Lung (tissue), 12 donors: ENCODE results near the gene PDE4C. TPM values are rescaled to one million over a fixed set of nuclear protein-coding genes. Genes with fewer than 3 reads are reported as not detected.

ENCODE experiments used
- ATAC-seq: fragments of 200-7000 bp; cut with Tn5 transposase; one replicate; pipeline ENCODE4 v1.9.1; 2020; ENCODE audit warnings: moderate number of reproducible peaks; ENCODE audit not compliant: insufficient read depth, low FRiP score
- DNase-seq, 3 donors: peaks; one replicate each; pipeline ENCODE4 v3.0.0-alpha.2; 2013 to 2017
- H3K27ac ChIP-seq, 2 donors: one replicate each; pipeline ENCODE4 v1.5.1; 2013; ENCODE audit warnings: mild to moderate bottlenecking in 2 of 2, moderate library complexity in 2 of 2, control low read depth in 1 of 2, inconsistent platforms in 1 of 2, low read depth in 1 of 2, low read length in 1 of 2
- H3K27me3 ChIP-seq, 3 donors: one replicate each; pipeline ENCODE4 v1.5.1; 2013; ENCODE audit warnings: low read length in 2 of 3; ENCODE audit not compliant: control insufficient read depth in 3 of 3, insufficient read depth in 3 of 3
- H3K36me3 ChIP-seq, 4 donors: one replicate each; pipeline ENCODE4 v1.5.1; 2013; ENCODE audit warnings: low read length in 4 of 4, mild to moderate bottlenecking in 1 of 4, moderate library complexity in 1 of 4; ENCODE audit not compliant: control insufficient read depth in 4 of 4, insufficient read depth in 4 of 4
- H3K4me1 ChIP-seq, 5 donors: one replicate each; pipeline ENCODE4 v1.5.1; 2013; ENCODE audit warnings: low read length in 5 of 5, mild to moderate bottlenecking in 2 of 5, moderate library complexity in 1 of 5; ENCODE audit not compliant: control insufficient read depth in 5 of 5, insufficient read depth in 5 of 5
- H3K4me3 ChIP-seq: one replicate; pipeline ENCODE4 v1.5.1; 2013; ENCODE audit warnings: mild to moderate bottlenecking, control low read depth, moderate library complexity
- H3K9ac ChIP-seq, 2 donors: one replicate each; pipeline ENCODE4 v1.5.1; 2013; ENCODE audit warnings: low read length in 2 of 2, control low read depth in 1 of 2; ENCODE audit not compliant: insufficient read depth in 1 of 2
- H3K9me3 ChIP-seq, 4 donors: one replicate each; pipeline ENCODE4 v1.5.1; 2013; ENCODE audit warnings: low read length in 3 of 4, mild to moderate bottlenecking in 1 of 4, moderate library complexity in 1 of 4; ENCODE audit not compliant: control insufficient read depth in 4 of 4, insufficient read depth in 3 of 4
- WGBS, 2 donors: extraction: QIAGEN DNeasy Blood & Tissue Kit; methylation state at CpG; one replicate each; pipeline ENCODE4 v1.1.7; 2013; 5-methylcytosine and 5-hydroxymethylcytosine counted together
- polyA plus RNA-seq, 2 donors: library from polyadenylated mRNA; stranded (reverse); fragments of 200-250 nt; gene quantifications; one replicate each; pipeline ENCODE4 v1.2.1, GENCODE V29; 2013
- total RNA-seq, 2 donors: library from RNA; depleted of rRNA in 1 of 2; stranded (reverse); fragments of >200 nt in 1 of 2; gene quantifications; one replicate each; pipeline ENCODE4 v1.2.1, GENCODE V29; 2014 to 2021
- TF ChIP-seq, protein P1 (sequence below): IDR thresholded peaks from 2 replicates; pipeline ENCODE4 v1.5.1; 2012; ENCODE audit warnings: mild to moderate bottlenecking; ENCODE audit errors: control extremely low read depth, extremely low read depth
- donor health status: control.
- donor health status: control.
- donor health status: Bipolar disorder and iron deficiency.
- donor health status: healthy.
- donor health status: DM: yes; HTN: yes; CAD: no.

Gene PDE4C
- total and polyA plus RNA-seq, 4 donors = 0.32 to 32.4 (median 4.2) TPM

DNA sequence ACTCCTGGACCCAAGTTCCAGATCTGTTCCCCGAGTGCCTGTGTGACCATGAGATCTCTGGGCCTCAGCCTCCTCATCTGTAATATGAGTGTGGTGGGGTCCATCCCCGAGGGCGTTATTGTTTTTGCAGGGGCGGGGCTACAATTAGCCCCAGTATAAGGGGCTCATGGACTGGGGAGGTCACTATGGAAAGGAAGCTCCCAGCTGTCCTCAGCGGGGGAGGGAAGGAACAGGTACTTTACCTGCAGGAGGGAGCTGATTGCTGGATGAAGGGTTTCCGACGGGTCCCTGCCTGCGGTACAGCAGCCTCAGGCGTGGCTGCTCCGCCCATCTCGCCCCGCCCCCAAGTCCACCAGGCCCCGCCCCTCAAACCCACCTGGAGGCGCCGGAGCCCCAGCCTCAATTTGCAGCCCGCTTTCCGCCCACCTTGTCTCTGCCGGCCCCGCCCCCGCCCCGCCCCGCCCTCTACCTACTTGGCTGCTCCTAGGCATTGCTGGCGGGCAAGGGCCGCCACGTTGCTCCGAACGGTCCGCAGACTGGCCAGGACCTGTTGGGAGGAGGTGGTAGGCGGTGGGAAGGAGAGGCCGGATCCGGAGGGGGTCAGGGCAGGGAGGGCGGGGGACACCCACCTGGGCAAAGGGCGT lies 5.5 kb downstream of the PDE4C start:
- Histone ChIP-seq H3K4me3 (no peak overlapping the region), H3K4me1 (peaks cover 0 to 17% (median 0%) of the 10 kb centered on the region in 5 donors), H3K27me3 (peaks cover 0 to 16% (median 0%) of the 10 kb centered on the region in 3 donors), H3K9ac (no peak overlapping the region), H3K36me3 (no peaks in the 10 kb centered on the region), H3K27ac (no peak overlapping the region), H3K9me3 (no peaks in the 10 kb centered on the region)
- ATAC-seq (no peak), DNase-seq (no peak)
- 7 to 9% methylated on average over 27 to 33 of the region's 33 CpGs for WGBS, 2 donors
- TF ChIP-seq, protein P1, sequence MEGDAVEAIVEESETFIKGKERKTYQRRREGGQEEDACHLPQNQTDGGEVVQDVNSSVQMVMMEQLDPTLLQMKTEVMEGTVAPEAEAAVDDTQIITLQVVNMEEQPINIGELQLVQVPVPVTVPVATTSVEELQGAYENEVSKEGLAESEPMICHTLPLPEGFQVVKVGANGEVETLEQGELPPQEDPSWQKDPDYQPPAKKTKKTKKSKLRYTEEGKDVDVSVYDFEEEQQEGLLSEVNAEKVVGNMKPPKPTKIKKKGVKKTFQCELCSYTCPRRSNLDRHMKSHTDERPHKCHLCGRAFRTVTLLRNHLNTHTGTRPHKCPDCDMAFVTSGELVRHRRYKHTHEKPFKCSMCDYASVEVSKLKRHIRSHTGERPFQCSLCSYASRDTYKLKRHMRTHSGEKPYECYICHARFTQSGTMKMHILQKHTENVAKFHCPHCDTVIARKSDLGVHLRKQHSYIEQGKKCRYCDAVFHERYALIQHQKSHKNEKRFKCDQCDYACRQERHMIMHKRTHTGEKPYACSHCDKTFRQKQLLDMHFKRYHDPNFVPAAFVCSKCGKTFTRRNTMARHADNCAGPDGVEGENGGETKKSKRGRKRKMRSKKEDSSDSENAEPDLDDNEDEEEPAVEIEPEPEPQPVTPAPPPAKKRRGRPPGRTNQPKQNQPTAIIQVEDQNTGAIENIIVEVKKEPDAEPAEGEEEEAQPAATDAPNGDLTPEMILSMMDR = no peak

DNA sequence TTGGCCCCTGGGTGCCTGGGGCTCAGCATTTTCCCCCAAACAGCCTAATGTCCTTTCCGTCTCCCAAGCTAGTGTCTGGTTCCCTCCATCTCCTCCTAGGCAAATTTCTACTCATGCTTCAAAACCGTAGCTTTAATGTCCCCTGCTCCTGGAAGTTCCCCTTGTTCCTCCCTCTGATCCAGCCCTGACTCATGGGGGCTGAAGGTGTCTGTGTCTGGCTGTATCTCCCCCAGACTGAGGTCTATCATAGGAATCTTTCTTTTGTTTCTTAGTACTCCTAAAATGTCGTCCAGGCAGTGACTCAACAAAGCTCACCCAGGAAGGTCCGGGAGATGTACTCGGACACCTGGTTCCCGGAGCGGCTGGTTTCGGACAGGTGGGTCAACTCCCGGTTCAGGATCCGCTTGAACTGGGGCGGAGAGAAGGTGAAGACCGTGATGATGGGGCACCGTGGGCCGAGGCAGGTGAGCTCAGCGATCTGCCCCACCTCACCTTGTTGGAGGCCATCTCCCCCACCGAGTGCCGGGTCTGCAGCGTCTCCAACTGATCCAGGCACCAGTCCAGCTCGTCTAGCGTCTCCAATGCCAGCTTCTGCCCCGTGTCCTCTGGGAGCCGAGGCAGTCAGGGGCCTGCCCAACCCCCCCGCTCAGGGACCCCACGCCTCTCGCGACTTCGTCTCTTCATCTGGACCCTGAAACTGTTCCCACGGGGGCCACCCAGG lies 6.2 kb downstream of the PDE4C start:
- TF ChIP-seq, protein P1 = no peak
- ATAC-seq = no peak
- peaks cover 0 to 9% (median 0%) of the 10 kb centered on the region in 3 donors for H3K27me3 ChIP-seq
- DNase-seq = no peak
- no peak overlapping the region for H3K27ac ChIP-seq
- 69 to 75% methylated on average over 28 of the region's 28 CpGs for WGBS, 2 donors
- no peaks in the 10 kb centered on the region for H3K9me3 ChIP-seq
- H3K4me1 ChIP-seq = peaks cover 0 to 10% (median 0%) of the 10 kb centered on the region in 5 donors
- no peaks in the 10 kb centered on the region for H3K36me3 ChIP-seq
- no peak overlapping the region for H3K4me3 ChIP-seq
- no peak overlapping the region for H3K9ac ChIP-seq

DNA sequence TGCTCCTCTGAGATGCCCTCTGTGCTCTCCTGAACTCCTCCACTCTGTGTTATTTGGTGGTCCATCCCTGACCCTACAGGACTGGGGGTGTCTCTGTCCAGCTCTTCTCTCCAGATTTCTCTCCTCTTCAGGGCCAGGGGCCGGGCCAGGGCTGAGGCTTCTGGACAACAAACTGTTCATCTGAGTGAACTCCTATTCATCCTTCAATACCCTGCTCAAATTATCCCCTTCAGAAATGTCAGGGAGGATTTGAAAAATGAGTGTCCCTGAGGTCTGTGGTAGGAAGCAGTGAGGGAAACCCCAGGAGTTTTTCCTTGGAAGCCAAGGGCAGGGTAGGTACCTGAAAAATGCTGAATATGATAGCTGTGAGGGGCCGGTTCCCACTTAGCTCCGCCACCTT lies 7.6 kb downstream of the PDE4C start:
- no peaks in the 10 kb centered on the region for H3K36me3 ChIP-seq
- TF ChIP-seq, protein P1 = no peak
- H3K4me1 ChIP-seq = no peaks in the 10 kb centered on the region
- H3K4me3 ChIP-seq = no peak overlapping the region
- DNase-seq (no peak), ATAC-seq (no peak)
- peaks cover 0 to 6% (median 0%) of the 10 kb centered on the region in 3 donors for H3K27me3 ChIP-seq
- 86 to 90% methylated on average over 3 of the region's 3 CpGs for WGBS, 2 donors
- H3K9ac ChIP-seq = no peak overlapping the region
- H3K27ac ChIP-seq = no peak overlapping the region
- H3K9me3 ChIP-seq = no peaks in the 10 kb centered on the region
